GM19239 (cell line): ENCODE measurements around the gene RCOR1.
"Not testable (repeated sequence)": the region's sequence is repeated elsewhere in the genome, so short reads cannot be mapped to it uniquely, and the experiment has no call there.

Source experiments
- DNase-seq: peaks from one replicate; pipeline ENCODE4 v3.0.0; 2011; ENCODE audit warnings: low spot score; ENCODE audit not compliant: insufficient read length
- FAIRE-seq: peaks from 2 replicates; lab custom pipeline; 2011; peaks lifted over from hg19 to GRCh38; lab: Jason Lieb, UNC

RCOR1 gene

DNA sequence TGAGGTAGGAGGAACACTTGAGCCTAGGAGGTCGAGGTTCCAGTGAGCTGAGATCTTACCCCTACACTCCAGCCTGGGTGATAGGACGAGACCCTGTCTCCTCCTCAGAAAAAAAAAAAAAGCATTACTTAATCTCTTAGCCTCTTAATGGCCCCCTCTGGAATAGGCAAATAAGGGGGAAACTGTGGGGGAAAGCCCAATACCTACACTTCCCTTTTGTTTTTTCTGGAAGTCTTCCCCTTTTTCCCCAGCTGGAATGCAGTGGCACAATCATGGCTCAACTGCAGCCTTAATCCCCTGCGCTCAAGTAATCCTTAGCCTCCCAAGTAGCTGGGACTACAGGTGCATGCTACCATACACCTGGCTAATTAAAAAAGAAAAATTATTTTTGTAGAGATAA lies 32.2 kb downstream of the RCOR1 start:
- FAIRE-seq (no peak), DNase-seq (no peak)

DNA sequence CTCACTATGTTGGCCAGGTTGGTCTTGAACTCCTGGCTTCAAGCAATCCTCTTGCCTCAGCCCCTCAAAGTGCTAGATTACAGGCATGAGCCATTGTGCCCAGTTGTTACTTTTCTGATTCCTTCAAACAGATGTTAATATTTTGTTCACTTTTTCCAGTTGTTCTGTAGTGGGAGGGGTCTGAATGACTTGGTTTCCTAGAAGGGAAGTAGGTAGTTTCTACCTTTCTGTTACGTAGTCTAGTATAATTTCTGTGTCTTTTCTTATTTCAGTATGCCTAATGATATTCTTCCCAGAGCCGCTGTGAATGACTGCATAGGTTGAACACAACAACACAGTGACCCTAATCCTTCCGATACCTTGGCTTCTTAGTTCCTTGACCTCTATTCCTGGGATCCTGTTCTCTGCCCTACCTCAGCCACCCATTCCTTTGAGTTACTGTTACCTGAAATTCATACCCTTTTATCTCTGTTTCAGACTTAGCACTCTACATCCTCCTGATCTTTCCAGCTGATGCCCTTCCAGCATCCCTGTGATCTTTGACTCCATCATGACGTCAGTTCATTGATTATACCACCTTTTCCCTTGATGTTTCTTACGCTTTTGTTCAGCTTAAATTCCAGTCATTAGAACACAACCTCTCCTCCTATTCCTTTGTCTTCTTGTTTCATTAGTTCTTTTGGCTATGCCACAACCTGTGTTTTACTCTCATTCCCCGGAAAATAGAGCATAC lies 33.3 kb downstream of the RCOR1 start:
- FAIRE-seq (no peak), DNase-seq (no peak)

DNA sequence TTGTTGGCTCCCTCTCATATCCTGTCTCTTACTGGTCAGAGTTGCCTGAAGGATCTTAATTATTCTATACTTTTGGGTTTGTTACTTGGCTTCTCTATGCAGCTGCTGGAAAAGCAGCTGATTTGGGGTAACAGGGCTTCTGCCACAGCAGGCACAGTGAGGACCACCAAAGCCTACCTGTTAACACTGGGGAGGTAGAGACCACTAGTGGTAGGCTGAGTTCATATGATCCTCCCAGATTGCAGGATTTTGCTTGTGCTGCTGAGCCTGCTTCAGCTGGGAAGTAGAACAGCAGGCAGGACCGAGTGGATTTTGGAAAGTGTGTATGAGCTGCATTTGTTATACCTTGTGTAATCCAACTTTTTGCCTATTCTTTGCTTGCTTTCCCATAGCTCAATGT lies 34.1 kb downstream of the RCOR1 start:
- FAIRE-seq (no peak), DNase-seq (no peak)

DNA sequence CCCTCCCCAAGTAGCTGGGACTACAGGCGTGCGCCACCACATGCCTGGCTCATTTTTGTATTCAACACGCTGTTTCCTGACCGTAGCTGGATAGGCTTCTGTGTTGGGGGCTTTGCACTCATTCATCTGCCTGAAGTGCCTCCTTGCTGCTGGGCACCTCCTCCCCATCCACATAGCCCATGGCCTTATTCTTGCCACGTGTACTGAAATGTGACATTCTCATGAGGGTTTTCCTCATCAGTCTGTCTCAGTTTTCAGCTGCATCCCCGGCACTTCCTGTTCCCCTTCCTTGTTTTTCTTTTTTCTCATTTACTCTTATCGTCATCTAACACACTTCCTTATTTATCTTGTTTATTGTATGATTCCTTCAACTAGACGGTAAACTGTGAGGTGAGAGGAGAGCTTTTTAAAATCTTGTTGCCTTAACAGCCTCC lies 36.6 kb downstream of the RCOR1 start:
- no peak for DNase-seq
- no peak for FAIRE-seq

DNA sequence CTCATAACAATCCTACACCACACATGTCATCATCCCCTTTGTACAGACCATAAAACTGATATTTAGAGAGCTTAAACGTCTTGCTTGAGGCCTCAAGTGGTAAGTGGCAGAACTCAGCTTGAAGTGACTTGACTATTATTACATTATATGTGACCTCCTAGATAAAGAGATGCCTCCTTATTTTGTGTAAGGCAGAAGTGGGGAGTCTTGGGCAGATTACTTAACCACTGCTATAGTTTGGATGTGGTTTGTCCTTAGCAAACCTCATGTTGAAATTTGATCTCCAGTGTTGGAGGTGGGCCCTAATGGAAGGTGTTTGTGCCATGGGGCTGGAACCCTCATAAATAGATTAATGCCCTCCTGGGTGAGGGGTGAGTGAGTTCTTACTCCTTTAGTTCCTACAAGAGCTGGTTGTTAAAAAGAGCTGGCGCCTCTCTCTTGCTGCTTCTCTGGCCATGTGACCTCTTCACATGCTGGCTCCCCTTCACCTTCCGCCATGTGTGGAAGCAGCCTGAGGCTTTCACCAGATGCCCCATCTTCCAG lies 37.4 kb downstream of the RCOR1 start:
- no peak for DNase-seq
- no peak for FAIRE-seq

DNA sequence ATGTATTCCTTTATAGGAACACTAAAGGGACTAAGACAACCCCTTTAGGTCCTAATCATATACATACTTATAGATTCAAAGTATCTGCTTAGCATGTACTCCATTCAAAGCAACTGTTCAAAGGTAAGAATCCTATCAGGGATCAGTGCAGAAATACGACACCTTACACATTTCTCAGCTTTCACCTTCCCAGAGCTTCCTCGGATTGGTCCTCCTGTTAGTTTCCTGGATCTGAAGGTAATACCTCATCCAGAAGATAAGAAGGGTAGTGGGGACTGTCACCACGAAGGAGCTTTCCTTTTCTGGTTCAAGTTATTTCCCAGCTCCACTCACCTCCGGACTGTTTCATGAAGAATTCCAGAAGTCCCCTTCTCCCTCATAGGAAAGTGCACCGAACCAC lies 38.0 kb downstream of the RCOR1 start:
- DNase-seq (no peak), FAIRE-seq (no peak)

DNA sequence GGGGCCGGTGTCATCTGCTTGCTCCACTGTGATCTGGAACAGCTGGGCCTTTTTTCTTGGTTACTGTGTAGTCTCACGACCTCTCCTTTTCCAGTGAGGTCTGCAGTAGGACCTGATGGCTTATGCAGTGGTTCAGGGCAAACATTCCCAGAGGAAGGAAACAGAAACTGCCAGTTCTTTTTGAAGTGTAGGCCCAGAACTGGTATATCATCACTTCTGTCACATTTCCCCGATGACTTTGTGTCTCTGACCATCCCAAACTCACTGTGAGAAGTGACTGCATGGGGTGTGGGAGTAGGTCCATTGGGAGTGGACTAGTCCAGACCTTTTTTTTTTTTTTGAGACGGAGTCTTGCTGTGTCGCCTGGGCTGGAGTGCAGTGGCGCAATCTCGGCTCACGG lies 38.4 kb downstream of the RCOR1 start:
- FAIRE-seq: no peak
- DNase-seq: no peak

DNA sequence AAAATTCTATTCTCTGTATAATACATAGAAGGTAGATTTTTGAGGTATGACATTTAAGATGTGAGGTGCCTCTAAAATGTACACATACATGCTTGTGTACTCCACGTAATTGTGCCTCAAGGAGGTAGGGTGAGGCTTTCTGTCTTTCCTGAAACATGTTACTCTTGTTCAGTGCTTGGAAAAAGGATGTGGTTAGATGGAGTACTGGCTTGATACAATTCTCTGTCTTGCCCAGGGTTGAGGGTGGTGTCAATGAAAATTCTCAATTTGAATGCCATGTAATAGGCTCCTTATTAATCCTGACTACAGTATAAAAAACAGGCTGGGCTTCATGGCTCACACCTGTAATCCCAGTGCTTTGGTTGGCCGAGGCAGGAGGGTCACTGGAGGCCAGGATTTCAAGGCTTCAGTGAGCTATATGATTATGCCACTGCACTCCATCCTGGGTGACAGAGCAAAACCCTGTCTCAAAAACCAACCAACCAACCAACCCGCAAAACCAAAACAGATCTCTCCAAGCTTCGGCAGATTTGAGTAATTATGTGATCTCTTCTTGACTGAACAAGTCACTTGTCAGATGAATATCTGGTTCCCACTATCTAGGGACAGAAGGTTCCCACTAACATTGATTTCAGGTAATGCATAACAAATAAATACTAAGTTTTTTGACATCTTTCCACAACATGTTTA lies 41.6 kb downstream of the RCOR1 start:
- DNase-seq (no peak), FAIRE-seq (peak; percentile 35)

DNA sequence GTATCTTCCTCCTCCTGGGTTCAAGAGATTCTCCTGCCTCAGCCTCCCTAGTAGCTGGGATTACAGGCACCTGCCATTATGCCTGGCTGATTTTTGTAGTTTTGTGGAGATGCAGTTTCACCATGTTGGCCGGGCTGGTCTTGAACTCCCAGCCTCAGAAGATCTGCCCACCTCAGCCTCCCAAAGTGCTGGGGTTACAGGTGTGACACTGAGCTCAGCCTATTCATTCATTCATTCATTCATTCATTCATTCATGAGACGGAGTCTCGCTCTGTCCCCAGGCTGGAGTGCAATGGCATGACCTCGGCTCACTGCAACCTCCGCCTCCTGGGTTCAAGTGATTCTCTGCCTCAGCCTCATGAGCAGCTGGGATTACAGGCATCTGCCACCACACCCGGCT lies 47.2 kb downstream of the RCOR1 start:
- DNase-seq, FAIRE-seq: not testable (repeated sequence)

DNA sequence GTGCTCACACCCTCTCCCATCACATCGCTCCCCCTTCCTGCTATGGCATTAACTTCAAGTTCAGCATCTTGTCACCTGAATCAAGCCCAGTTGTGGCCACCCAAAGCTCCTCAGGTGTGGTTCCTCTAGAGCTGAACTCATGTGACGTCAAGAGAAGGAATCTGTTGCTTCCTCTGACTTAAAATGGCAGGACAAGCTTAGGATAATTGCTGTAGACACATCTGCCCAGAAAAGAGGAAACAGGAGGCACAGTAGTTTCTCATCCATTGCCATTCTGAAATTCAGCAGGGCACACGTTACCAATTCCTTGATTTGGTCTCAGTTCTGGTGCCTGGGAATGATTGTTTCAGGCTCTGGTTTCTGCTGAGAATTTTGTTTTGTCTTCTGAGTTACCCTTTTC lies 52.1 kb downstream of the RCOR1 start:
- DNase-seq: no peak
- no peak for FAIRE-seq

DNA sequence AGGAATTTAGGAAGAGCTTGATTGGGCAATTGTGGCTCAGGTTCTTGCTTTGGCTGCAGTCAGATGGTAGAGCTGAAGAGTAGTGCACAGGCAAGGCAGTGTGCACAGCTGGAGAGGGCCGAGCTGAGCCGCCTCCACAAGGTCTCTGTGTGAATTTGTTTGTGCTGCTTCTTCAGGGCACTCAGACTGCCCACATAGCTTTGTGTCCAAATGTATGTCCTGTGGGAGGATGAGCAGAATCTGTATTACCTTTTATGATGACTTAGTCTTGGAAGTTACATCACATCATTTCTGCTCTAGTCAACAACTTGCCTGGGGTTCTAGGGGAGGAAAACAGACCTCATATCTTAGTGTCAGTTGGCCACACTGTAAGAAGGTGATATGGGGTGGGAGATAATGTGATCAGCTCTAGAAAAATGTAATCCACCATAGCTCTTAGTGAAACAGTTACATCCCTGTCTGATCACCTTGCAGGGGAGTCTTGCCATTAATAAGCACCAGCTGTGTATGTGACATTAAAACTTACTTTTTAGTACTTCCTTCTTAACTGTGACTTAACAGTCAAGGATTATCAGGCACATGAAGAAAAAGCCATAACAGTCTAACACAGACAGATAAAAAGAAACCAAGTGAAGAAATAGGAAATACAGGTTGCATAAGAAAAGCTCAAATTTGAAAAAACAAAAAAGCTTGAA lies 53.4 kb downstream of the RCOR1 start:
- DNase-seq: no peak
- FAIRE-seq: no peak

DNA sequence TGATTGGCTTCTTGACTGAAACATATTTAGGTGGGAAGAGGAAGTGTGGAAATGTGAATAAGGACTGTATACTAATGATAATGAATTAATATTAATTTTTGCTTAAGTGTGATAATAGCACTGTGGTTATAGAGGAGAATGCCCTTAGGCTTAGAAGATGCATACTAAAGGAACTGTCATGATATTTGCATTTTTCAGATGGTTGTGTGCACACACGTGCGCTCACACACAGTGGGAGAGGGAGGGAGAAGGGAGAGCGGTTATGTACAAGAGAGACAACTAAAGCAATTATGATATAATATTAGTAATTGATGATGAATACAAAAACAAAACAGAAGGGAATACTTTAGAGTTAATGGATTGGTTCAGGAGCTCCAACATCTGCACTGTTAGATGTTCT lies 54.2 kb downstream of the RCOR1 start:
- peak; percentile 21 for FAIRE-seq
- no peak for DNase-seq

DNA sequence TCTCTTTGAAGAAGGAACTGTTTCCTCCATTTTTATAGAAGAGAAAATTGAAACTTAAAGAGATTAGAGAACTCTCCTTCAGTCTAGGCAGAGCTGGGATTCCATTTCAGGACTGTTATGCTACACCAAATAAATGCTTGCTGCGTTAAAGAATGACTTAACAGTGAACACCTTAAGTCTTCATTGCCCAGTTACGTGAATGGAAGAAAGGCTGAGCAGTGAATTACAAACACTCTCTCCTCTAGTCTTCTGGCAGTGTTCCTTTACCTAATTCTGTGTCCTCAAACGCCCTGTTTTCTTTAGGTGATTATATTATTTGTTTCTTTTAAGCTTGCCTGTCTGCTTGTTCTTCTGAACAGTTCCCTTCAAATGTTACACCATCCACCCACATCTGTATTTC lies 59.7 kb downstream of the RCOR1 start:
- DNase-seq: no peak
- no peak for FAIRE-seq

DNA sequence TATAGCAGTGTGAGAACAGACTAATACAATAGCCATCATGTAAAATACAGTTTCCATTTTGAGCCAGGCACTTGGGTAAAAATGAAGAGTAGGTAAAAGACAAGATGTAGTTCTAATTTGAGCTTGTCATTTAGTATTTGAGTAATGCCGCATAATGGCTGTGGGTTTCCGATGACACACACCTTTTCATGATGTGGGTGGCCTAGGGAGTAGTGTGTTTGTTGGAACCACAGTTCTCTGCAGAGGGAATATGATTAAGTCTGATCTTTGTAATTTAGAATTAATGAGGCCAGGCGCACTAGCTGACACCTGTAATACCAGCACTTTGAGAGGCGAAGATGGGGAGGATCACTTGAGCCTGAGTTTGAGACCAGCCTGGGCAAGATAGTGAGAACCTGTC lies 61.8 kb downstream of the RCOR1 start:
- DNase-seq (no peak), FAIRE-seq (no peak)

DNA sequence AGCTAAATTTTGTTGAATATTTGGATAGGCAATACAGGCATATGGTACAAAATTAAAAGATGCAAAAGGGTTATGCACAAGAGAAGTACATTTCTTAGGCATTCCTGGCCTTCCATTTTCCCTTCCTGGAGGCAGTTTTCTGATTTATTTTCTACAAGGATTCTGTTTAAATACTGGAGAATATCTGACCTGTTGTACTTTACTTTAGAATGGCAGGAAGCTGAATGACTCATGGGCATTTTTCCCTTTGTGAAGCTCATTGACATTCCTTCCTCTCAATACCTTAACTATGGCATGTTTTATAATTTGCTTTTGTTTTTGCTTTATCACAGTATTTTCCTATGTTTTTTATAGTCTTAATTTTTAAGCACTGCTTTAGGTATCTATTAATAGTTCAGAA lies 62.7 kb downstream of the RCOR1 start:
- no peak for FAIRE-seq
- no peak for DNase-seq

DNA sequence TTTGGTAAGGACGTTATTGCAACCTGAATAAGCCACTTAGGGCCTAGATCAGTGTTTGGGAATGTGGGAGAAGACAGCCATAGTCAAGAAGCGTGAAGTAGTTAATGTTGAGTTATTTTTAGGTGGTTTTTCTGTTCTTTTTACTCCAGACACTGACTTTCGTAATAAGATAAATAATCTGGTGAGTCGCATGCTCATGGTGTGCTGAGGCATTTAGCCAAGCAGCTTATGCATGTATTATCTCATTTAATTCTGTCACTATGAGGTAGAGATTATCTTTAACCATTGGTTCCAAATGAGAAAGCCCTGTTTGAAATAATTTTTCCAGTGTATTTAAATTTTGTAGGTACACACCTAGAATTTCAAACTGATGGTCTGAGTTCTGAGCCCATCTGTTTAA lies 67.3 kb downstream of the RCOR1 start:
- no peak for DNase-seq
- FAIRE-seq: no peak

DNA sequence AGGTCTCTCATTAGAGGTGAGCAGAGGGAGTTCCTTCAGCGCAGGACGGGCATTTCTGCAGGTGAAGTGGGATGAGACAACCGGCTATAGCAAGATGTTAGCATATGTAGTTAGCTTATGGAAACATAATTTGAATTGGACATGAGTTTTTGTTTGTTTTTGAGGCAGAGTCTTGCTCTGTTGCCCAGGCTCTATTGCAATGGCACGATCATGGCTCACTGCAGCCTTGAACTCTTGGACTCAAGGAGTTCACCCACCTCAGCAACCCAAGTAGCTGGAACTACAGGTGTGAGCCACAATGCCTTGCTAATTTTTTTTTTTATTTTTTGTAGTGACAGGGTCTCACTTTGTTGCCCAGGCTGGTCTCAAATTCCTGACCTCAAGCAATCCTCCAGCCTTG lies 69.2 kb downstream of the RCOR1 start:
- DNase-seq: no peak
- FAIRE-seq: no peak

DNA sequence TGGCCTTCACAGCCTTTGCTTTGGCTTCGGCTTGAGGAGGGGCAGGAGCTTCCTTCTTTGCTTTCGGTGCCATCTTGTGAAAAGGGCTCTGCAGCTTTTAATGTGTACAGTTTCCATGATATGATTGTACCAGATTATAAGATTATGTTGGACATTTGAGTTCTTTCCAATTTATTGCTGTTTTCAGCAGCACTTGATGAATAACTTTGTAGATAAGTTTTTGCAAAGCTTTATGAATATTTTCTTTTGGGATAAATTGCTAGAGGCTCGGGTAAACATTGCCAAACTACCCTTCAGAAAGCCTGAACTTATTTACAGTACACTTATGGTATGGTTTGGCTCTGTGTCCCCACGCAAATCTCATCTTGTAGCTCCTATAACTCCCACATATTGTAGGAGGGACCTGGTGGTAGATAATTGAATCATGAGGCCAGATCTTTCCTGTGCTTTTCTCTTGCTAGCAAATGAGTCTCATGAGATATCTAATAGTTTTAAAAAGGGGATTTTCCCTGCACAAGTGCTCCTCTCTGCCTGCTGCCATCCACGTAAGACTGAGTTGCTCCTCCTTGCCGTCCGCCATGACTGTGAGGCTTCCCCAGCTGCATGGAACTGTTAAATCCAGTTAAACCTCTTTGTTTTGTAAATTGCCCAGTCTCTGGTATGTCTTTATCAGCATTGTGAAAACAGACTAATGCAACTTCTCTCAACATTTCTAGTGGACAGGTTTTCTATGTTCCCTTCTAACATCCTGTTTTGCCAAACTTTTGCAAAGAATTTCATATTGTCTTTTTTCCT lies 70.4 kb downstream of the RCOR1 start:
- FAIRE-seq: no peak
- no peak for DNase-seq

DNA sequence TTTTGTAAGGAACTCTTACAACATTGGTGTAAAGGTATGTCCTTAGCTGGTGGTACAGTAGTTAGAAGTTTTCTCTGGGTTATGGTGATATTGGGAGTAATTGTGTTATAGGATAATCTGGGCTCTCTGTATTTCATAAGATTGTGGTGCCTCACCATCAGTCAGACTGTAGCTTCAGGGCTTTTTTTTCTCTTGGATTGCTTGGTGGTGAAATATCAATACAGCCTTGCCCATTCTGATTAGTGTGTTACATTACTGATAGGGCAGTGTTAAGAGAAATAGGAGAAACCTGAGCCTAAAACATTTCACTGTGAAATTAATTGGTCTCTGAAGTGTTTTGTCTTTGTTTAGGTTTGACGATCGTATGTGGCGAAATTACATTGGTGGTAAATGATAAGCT lies 71.0 kb downstream of the RCOR1 start:
- DNase-seq (no peak), FAIRE-seq (no peak)

DNA sequence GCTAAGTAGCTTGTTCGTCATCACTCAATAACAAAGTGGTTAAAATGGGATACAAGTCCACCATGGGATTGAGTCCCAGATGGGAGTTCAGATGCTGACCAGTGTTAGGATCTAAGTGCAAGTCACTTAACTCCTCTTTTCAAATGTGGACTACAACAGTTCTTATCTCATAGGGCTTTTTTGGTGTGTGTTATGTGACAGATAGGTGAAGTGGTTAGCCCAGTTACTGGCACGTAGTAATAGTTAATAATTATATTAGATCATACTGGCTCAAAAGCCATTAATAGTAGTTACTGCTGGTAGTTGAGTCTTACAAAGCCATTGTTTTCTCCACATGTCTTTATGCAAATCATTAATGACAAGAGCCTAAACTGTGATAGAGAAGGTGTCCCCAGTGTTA lies 73.2 kb downstream of the RCOR1 start:
- FAIRE-seq: peak; percentile 55
- DNase-seq: no peak
